Embryonic facial prominence (tissue), 1 donor: ENCODE data around the gene ANXA2R.
"Not testable (repeated sequence)": the region's sequence is repeated elsewhere in the genome, so short reads cannot be mapped to it uniquely, and the experiment has no call there.

ENCODE experiments used
- DNase-seq: peaks from one replicate; pipeline ENCODE4 v3.0.0-alpha.2; 2016; ENCODE audit errors: extremely low spot score

Gene ANXA2R, protein sequence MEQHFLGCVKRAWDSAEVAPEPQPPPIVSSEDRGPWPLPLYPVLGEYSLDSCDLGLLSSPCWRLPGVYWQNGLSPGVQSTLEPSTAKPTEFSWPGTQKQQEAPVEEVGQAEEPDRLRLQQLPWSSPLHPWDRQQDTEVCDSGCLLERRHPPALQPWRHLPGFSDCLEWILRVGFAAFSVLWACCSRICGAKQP

DNA sequence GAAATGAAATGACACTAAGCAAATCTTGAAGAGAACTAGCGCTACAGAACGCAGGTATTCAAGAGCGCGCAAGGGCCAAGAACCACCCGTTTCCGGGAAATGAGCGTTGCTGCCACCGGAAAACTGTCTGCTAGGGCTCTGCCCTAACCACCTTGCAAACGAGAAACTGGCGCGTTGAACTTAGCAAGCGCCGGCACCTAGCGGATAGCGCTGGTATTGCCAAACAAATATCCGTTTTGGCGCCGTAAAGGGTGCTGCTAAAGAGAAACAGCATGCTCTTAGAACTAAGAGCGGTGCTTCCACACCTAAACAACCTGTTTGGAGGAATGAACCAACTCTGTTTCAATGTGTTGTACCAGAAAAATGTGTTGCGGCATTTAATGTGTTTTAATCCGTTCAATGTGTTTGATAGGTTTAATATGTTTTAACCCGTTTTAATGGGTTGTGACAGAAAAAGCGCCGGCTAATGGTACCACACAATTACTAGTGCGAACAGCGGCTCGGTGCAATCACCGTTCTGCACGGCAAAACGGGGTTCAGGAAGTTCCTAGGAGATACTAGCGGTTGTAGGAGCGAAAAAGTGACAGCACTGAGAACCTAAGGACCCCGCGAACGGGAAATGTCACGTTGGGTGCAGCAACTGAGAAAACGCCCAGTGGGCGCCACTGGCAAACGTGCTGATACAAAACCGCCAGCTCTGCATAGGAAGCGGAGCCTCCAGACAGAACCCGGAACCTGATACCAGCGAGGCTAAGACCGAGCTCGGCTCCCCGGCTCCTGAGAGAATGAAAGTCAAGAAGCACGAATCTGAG, at the start of gene ANXA2R:
Gene ANXA2R (minus strand): TSS at position 33 of the 812 bp plus-strand sequence. CDS start 273 bp downstream, outside the sequence.
- DNase-seq, result peak; percentile 67

DNA sequence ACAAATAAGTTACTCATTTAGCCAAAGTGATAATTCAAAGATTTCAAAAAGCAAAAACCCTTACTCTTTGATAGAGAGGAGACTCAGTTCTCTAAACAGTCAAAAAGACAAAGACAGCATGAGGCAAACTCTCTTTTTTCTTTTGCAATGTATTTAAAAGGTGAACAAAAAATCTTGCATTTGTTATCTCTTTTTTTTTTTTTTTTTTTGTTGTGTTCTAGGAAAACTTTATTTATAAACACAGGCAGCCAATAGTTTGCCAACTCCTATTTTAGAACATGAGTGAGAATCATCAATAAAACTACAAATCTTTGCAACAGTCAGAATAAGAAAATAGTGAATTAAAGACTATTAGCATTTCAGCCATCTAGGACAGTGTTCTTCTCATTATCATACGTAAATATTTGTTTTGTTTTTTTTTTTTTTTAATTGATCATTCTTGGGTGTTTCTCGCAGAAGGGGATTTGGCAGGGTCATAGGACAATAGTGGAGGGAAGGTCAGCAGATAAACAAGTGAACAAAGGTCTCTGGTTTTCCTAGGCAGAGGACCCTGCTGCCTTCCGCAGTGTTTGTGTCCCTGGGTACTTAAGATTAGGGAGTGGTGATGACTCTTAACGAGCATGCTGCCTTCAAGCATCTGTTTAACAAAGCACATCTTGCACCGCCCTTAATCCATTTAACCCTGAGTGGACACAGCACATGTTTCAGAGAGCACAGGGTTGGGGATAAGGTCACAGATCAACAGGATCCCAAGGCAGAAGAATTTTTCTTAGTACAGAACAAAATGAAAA, 46.2 kb upstream of the ANXA2R start:
- not testable (repeated sequence) for DNase-seq

DNA sequence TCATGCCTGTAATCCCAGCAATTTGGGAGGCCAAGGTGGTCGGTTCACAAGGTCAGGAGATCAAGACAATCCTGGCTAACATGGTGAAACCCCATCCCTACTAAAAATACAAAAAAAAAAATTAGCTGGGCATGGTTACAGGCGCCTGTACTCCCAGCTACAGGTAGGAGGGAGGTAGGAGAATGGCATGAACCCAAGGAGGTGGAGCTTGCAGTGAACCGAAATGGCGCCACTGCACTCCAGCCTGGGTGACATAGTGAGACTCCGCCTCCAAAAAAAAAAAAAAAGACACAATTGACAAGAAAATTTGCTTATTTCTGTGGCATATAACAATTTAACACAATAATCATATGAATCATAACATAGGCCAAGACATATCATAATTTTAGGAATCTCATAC, 45.3 kb upstream of the ANXA2R start:
- no peak for DNase-seq

DNA sequence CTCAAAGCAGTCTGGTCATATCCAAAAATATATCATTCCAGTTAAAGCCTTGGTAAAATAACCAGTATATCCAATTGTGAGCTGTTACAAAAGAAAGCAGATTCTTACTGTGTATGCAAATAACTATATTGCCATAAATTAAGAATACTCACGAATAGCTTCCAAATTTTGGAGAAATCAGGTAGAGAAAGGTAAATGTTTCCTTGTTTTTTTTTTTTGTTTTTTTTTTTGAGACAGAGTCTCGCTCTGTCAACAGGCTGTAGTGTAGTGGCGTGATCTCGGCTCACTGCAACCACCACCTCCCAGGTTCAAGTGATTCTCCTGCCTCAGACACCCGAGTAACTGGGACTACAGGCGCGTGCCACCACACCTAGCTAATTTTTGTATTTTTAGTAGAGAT, 44.3 kb upstream of the ANXA2R start:
- DNase-seq, result not testable (repeated sequence)

DNA sequence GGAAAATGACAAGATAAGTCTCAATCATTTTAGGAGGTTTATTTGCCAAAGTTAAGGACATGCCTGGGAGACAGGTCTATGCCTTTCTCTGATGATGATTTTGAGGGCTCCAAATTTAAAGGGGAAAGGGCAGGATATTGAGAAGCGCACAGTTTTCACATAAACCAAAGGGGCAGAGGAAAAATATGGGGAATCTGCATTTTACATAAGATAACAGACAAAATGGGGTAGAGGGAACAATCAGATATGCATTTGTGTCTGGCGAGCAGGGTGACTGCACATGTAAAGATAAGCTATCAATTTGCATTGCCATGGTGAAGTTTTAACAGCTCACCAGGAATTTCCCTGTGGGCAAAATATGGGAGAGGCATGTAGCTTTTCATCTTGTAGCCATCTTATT, 41.2 kb upstream of the ANXA2R start:
- not testable (repeated sequence) for DNase-seq

DNA sequence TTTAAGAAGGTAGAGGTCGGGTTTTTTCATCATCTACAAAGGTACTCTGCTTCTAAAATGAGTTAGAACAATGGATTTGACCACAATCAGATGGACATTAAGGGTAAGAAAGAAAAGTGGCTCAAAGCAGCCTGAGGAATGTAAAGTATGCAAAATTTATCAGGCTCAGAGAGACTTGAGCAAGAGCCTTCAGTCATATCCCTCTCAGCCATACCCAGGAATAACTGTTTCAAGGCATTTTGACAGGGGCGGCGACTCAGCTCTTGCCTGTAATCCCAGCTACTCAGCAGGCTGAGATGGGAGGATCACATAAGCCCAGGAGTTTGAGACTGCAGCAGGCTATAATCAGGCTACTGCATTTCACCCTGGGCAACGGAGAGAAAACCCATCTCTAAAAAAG, 38.8 kb upstream of the ANXA2R start:
- no peak for DNase-seq

DNA sequence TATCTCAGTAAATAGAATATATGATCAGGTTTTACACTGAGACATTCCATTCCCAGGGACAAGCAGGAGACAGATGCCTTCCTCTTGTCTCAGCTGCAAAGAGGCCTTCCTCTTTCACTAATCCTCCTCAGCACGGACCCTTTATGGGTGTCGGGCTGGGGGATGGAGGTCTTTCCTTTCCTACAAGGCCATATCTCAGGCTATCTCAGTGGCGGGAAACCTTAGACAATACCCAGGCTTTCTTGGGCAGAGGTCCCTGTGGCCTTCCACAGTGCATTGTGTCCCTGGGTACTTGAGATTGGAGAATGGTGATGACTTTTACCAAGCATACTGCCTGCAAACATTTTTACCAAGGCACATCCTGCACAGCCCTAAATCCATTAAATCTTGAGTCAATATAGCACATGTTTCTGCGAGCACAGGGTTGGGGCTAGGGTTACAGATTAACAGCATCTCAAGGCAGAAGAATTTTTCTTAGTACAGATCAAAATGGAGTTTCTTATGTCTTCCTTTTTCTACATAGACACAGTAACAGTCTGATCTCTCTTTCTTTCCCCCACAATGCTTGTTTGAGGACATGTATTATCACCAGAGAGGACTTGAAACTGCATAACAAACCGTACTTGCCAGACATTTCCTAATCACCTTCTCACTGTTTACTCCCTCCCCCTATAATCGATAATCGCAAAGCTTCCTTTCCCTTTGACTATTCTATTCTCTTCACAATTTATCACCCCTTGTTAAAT, 37.5 kb upstream of the ANXA2R start:
- not testable (repeated sequence) for DNase-seq

DNA sequence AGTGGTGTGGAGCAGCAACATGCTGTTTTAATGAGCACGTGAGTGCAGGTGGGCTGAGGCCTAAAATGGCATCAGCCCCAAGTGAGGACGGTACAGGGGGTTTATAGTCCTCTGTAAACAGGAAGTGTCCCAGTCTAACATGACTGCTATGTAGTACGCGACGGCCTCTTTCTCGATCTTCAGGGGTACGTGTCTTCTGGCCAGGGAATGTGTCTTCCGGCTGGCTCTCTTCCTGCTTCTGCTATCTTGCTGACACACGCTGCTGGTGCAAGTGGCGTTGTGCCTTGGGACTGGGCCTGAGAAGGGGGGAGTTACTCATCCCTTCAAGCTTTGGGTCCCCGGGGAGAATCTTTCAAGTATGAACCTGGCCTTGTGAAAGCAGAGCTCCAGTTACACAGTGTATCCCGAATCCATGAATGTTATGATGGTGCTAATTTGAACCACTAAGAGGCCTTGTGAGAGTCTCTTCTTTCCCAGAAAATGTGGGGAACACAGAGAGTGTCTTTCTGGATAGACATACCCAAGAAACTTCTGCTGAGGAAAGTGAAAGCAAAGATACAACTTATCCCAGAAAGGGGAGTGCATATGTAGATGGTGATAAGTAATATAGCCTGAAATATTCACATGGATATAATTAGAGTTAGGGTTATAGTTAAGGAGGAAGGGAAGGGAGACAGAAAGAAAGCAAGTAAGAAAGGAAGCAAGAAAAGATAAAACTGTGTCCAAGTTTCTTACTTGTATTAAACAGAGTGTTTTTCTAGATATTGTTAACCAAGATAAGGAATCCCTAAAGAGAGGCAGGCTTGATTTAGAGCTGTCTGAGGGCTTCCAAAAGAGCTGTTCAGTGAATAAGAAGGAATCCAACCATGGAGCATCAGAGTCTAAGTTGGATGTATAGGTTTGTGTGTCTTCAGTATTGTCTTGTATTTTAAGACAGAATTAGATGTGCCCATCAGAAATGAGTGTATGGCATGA, 35.5 kb upstream of the ANXA2R start:
- DNase-seq, result no peak

DNA sequence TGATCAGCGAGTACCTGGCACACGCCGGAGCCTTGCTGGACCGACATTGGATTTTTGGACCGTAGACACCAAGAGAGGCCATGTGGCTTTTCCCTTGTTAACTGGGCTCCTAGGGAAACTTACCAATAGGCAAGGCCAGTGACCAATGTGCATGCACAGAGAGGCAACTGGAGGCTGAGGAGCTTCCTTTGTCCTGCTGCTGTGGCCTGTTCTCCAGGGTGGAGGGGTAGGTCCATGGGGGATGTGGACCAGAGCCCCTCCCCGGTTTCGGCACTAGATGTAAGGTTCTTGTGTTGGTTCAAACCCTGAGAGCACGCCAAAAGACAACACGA, 34.8 kb upstream of the ANXA2R start:
- no peak for DNase-seq

DNA sequence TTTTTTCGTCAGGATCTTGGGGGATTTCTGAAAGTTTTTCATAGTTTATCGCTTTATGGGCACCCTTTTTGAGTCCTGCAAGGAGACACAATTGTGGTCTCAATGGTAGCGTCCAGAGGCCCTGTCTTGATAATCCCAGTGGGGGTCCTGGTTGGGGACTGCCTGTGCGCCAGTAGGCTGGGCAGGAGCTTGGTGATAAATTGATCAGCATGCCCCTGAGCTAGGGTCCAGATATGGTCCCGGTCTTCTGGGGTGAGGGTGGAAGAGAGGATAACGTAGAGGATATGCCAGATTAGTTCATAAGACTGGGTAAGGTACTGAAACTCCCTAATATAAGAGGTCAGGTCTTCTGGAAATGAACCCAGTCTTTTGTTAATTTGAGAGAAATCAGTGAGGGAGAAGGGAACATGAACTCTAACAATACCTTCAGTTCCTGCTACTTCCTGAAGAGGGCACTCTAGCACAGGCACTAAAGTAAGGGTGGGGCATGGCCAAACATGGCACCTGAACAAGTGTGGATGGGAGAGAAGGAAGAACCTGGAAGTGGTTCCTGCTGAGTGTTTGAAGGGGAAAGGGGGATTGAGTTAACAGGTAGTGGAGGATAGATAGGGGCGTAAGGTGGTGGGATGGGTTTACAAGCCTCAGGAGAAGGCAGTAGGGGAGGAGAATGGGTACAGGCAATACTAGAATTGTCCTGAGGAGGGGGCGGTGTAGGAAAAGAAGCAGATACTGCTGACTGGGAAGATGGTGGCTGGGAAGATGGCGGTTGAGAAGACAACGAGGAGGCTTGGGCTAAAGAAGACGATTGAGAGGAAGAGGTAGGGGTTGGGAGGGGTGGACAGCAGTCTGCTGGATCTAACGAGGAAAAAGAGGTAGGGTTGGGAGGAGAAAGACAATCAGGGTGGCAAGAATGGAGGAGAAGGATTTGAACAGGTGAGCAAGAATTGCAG, 33.8 kb upstream of the ANXA2R start:
- DNase-seq, result no peak

DNA sequence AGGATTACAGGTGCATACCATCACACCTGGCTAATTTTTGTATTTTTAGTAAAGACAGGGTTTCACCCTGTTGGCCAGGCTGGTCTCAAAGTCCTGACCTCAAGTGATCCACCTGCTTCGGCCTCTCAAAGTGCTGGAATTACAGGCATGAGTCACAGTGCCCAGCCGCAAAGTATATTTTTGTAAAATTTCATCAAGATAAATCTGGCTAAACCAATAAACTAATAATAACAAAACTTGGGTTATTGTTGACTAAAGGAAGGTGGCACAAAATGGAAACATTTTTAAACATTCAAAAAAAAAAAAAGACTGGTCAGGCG, 29.2 kb upstream of the ANXA2R start:
- not testable (repeated sequence) for DNase-seq

DNA sequence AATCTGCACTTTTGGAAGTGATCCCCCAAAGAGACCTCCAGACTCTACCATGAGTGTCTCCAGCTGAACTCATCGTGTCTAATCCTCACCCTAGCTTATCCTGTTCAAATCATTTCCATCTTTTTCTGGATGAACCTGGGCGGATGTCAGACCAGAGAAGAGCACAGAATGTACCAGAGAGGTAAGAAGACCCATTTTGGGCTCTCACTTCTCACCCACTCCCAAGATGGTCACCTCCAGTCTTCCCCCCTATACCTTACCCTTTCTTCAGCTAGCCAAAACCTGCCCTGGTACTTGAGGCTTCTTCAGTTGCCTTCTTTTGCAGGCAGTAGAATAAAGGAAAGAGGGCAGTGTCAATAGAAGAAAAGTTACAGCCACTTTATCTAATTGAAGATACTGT, 27.9 kb upstream of the ANXA2R start:
- DNase-seq, result no peak

DNA sequence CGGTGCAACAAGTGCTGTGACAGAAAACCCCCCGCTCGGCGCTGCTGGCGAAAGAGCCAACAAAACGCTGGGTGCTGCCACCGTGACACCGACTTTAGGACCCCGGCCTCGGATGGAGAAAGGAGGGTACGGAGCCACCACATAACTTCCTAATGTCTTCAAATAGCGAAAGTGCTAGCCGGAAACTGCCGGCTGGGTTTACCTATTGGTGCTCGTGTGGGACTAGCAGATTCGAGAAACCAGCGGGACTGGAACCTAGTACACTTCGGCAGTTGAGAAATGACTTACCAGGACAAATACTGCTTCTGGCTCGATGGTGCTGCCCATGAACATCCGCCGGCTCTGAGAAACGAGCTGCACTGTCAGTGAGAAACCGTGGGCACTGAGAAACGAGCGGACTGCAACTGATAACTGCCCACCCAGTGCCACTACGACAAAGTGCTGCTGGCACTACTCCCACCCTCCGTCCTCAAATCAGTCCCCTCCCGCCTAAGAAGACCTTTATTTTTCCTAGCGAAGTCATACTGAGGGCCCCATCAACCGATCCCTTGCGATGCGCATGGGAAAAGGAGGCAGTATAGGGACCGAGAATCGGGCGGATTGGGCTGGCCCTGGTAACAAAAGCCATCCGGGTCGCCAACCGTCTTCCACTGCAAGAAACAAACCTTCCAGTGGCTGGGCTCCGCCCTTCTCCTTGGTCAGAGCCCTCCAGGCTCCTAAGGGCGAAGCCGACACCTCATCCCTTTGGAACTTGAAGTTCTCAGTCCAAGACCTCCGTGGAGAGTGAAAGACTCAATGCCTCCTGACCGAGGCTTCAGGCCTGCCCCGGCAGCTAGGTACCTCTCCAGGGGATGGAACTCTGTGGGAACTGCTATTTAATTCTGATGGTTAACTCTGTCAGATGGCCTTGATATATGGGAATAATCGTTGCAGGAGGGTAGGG, 27.0 kb upstream of the ANXA2R start:
- DNase-seq, result peak; percentile 84

DNA sequence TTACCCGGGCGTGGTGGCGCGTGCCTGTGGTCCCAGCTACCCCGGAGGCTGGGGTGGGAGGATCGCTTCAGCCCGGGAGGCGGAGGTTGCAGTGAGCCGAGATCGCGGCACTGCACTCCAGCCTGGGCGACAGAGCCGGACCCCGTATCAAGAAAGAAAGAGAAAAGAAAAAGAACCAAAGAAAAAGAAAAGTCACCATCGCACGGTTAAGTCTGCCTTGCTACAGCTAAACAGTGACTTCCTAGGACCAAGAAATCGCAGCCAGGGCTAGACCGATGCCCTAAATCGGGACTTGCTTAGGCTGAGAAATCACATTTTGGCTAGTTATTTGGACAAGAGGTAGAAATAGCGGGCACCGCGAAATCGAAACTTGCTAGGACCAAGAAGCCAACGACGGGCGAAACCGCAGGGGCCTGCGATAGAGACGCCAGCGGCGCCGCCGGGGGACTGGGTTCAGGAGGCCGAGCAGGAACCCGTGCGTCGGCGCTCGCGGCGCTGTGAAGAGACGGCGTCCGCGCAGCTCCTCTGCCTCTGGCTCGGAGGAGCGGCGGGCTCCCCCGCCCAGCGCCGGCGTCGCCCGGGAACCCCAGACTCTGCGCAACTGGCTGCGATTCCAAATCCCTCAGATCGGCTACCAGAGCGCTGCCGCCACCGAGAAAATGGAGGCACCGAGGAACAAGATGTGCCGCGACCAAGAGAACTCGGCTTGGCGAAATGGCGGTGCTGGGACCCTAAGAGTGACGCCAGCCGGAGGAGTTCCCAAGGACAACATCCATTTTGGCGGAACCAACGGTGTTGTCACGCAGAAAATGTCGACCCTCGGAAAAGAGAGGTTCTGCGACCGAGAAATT, 26.1 kb upstream of the ANXA2R start:
- DNase-seq, result no peak

DNA sequence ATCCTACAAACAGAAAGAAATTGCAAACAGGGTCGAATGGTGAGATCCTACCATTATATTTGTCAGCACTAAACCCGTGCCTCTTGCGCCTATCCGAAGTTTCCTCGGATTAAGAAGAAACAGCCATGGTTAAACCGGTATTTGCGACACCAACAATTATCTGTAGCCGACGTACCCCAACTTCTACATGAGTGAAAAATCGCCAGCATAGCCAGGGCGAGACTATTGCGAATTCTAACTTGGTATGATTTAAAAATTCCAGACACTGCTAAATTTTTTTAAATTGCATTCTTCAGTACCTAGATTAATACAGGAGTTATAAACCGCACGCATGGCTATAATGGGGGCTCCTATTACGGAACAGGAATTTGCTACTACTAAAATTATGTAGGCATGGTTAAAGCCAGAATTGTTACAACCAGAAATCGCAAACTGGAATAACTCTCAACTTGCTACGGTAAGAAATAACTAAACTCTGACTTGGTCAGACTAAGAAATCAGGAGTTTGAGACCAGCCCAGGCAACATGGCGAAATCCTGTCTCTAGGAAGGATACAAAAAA, 25.3 kb upstream of the ANXA2R start:
- DNase-seq, result peak; percentile 6

DNA sequence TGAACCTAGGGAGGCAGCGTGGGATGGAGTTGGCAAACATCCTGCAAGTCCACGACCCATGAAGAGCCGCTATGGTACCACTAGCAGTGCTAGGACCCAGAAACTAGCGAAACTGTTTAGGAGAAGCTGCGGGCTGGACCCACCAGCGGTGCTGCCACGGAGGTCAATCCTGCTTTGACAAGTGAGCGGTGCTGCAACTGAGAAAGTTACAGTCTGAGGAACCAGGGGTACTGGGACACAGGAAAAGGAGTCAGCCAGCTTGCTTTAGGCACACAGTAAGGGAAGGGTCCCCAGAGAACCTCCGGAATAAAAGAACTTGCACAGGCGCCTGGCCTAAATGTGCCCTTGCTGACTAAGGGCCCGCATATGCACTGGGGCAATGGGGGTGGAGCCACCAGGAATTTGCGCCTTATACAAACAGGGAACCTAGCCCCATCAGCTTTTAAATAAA, 23.6 kb upstream of the ANXA2R start:
- DNase-seq, result no peak

DNA sequence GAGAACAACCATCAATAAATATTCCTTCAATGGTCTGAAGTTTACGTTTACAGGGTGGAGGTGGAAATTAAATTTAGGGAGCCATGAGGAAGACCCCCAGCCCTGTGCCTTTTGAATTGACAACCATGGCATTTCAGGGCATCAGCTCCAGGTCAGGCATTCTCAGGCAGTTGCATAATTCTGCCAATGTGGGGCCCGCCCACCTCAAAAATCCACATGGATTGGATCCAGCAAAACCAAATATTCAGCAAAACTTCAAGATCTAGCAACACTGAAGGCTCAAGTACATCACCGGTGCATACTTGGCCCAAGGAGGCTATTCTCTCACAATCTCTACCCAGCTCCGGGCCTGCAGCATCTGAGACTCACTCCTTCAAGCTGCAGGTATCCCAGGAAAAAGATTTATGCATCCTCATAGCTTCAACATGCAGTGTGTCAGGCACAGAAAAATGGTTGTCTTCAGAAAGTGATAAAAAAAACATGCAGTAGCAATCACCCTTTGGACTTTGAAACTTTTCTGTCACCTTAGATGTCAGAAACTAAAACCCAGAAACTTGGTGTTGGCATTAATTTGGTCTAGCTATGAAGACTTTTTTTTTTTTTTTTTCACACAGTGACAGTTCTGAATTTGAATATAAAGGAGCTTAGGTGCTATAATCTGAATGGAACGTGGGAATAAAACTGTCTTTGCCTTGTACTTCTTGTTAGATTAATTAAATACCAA, 21.4 kb upstream of the ANXA2R start:
- no peak for DNase-seq
